Measurements from ENCODE around the gene COL4A1.
A peak's percentile ranks its signal among the peaks of the same experiment; 100 is the strongest.

COL4A1 gene

DNA sequence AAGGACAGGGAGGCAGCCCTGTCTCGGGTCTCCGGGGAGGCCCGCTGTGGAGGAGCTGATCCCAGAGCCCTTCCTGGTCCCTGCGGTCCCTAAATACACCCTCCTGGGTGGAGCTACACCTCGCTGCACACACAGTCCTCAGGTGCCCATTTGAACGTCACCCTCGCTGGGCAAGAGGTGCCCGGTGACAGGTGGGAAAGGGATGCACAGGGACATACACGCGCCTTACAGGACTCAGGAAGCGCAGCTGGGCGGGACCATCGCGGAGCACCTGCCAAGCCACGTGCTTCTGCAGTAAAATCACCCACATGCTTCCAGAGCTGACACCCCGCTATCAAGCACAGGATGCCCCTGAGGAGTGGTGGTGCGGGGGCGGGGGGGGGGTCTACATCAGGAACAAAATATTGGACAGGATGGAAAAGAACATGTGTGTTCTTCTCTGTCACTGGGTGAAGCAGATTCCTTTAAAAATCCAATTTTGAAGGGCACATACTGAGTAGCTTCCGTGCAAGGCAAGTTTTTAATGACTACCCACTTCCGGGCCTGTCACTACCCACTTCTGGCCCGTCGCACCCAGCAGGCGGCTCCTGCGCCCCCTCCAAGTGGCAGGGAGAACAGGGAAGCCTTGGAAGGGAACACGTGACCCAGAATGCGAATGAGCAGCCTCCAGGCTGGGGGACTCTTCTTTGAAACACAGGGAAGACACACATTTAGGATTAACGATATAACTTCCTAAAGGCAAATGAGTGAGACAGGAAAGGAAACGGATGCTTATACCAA, 78.9 kb downstream of the COL4A1 start:
- Histone ChIP-seq H3K79me2 (ENCODE audit: control insufficient read depth, insufficient read depth, low read length, unreplicated experiment) (peaks cover 24% of the 10 kb centered on the region), H3K27me3 (ENCODE audit: insufficient read depth, low read length) (no peaks in the 10 kb centered on the region), H3K4me3 (ENCODE audit: low read depth, low read length) (no peak overlapping the region), H2AFZ (ENCODE audit: low read length, unreplicated experiment) (no peak overlapping the region), H3K36me3 (ENCODE audit: insufficient read depth, low read length) (no peaks in the 10 kb centered on the region), H3K27ac (ENCODE audit: low read depth, low read length) (no peak overlapping the region), H3K4me1 (ENCODE audit: control insufficient read depth, insufficient read depth, low read length, unreplicated experiment) (peaks cover 22% of the 10 kb centered on the region)

DNA sequence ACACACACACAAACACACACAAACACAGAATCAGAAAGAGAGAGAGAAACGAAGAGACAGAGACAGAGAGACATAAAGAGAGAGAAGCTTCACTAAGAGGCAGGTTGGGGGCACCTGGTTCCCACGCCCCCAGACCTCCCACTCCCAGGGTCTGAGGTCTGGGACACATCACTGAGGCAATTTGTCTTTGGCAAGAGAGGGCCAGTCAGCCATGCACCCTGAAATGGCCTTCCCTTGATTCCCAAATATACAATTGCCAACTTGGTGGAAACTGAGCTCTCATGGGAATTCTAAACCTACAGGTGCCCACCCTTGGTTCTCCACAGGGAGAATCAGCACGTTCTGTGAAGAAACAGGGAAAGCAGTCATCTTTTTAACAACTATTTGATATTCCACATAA, 79.5 kb downstream of the COL4A1 start:
- Histone ChIP-seq H2AFZ (ENCODE audit: low read length, unreplicated experiment) (no peak overlapping the region), H3K27ac (ENCODE audit: low read depth, low read length) (no peak overlapping the region), H3K27me3 (ENCODE audit: insufficient read depth, low read length) (no peaks in the 10 kb centered on the region), H3K36me3 (ENCODE audit: insufficient read depth, low read length) (no peaks in the 10 kb centered on the region), H3K4me3 (ENCODE audit: low read depth, low read length) (no peak overlapping the region), H3K79me2 (ENCODE audit: control insufficient read depth, insufficient read depth, low read length, unreplicated experiment) (peaks cover 20% of the 10 kb centered on the region), H3K4me1 (ENCODE audit: control insufficient read depth, insufficient read depth, low read length, unreplicated experiment) (peaks cover 17% of the 10 kb centered on the region)

DNA sequence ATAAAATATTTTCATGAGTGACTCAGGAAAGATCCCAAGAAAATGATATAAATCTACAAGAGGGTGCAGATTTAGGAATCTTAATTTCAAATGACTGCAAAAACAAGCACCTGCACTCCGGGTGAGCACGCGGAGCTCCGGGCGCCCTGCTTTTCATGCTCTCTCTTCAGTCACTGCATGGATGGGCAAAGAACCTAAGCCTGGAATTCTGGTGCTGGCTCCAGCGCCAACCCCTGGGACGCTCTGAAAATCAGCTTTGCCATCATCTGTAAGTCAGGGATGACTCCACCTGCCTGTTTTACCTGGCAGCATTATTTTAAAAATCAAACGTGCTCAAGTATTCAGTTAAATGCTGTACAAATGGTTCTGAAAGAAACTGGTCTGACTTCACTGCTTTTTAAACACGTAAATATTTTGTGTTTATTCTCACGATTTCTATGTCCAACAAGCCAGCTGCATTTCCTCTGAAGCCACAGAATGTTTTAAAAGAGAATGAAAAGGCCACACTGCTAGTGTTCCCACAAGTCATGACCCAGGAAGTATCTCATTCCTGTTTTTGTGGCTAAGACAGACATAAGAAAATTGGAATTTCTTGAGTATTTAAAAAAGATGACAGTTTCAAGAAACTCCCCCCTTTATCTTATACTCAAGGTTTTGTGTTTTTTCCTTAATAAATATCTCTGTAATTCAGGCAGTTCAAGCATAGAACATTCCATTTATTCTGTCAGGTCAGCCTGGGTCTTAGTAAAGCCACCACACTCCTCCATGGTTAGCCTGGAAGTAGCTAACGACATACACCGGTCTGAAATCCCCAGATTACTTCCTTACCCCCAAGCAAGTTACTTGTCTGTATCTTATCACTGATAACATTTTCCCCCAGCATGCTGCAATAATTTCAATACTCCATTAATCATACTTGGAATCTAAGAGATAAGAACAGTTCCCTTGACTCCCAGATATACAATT, 81.1 kb downstream of the COL4A1 start:
- no peak overlapping the region for H2AFZ ChIP-seq (ENCODE audit: low read length, unreplicated experiment)
- H3K27me3 ChIP-seq (ENCODE audit: insufficient read depth, low read length): no peaks in the 10 kb centered on the region
- peaks cover 6% of the 10 kb centered on the region for H3K79me2 ChIP-seq (ENCODE audit: control insufficient read depth, insufficient read depth, low read length, unreplicated experiment)
- peak overlapping the region; percentile 46 for H3K27ac ChIP-seq (ENCODE audit: low read depth, low read length)
- H3K4me3 ChIP-seq (ENCODE audit: low read depth, low read length): no peak overlapping the region
- H3K36me3 ChIP-seq (ENCODE audit: insufficient read depth, low read length): no peaks in the 10 kb centered on the region
- H3K4me1 ChIP-seq (ENCODE audit: control insufficient read depth, insufficient read depth, low read length, unreplicated experiment): peaks cover 12% of the 10 kb centered on the region

DNA sequence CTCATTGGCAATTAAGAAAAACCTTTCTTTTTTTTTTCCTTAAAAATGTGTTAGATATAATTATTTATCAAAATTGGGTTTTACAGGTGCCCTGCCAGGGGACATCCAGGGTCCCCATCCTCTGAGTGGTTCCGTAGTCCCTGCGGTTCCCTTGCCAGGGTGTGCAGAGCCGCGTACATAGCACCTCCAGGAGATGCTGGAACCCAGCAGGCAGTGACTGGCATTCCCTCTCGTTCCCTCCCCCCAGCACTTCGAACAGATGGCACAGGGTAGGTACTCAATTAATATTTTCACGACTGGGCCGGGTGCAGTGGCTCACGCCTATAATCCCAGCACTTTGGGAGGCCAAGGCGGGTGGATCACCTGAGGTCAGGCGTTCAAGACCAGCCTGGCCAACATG, 82.0 kb downstream of the COL4A1 start:
- Histone ChIP-seq H3K79me2 (ENCODE audit: control insufficient read depth, insufficient read depth, low read length, unreplicated experiment) (peaks cover 6% of the 10 kb centered on the region), H3K27ac (ENCODE audit: low read depth, low read length) (no peak overlapping the region), H3K36me3 (ENCODE audit: insufficient read depth, low read length) (no peaks in the 10 kb centered on the region), H3K4me1 (ENCODE audit: control insufficient read depth, insufficient read depth, low read length, unreplicated experiment) (peaks cover 12% of the 10 kb centered on the region), H2AFZ (ENCODE audit: low read length, unreplicated experiment) (no peak overlapping the region), H3K4me3 (ENCODE audit: low read depth, low read length) (no peak overlapping the region), H3K27me3 (ENCODE audit: insufficient read depth, low read length) (no peaks in the 10 kb centered on the region)

DNA sequence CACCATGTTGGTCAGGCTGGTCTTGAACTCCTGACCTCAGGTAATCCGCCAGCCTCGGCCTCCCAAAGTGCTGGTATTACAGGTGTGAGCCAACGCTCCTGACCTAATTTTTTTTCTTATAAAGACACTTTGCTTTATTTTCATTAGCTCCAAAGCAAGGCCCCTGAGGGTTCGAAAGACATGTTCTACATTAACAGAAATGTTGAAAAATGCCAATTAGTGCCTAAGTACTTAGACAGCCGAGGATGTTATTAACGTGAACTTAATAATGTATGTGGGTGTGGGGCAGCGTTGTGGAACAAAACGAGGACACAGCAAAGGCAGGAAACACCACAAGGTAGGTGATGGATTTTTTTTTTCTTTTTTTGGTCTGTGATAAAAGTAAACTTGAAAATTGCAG, 82.4 kb downstream of the COL4A1 start:
- H3K27me3 ChIP-seq (ENCODE audit: insufficient read depth, low read length): no peaks in the 10 kb centered on the region
- H3K27ac ChIP-seq (ENCODE audit: low read depth, low read length): no peak overlapping the region
- peaks cover 12% of the 10 kb centered on the region for H3K4me1 ChIP-seq (ENCODE audit: control insufficient read depth, insufficient read depth, low read length, unreplicated experiment)
- H2AFZ ChIP-seq (ENCODE audit: low read length, unreplicated experiment): no peak overlapping the region
- H3K4me3 ChIP-seq (ENCODE audit: low read depth, low read length): no peak overlapping the region
- no peaks in the 10 kb centered on the region for H3K36me3 ChIP-seq (ENCODE audit: insufficient read depth, low read length)
- peaks cover 6% of the 10 kb centered on the region for H3K79me2 ChIP-seq (ENCODE audit: control insufficient read depth, insufficient read depth, low read length, unreplicated experiment)

DNA sequence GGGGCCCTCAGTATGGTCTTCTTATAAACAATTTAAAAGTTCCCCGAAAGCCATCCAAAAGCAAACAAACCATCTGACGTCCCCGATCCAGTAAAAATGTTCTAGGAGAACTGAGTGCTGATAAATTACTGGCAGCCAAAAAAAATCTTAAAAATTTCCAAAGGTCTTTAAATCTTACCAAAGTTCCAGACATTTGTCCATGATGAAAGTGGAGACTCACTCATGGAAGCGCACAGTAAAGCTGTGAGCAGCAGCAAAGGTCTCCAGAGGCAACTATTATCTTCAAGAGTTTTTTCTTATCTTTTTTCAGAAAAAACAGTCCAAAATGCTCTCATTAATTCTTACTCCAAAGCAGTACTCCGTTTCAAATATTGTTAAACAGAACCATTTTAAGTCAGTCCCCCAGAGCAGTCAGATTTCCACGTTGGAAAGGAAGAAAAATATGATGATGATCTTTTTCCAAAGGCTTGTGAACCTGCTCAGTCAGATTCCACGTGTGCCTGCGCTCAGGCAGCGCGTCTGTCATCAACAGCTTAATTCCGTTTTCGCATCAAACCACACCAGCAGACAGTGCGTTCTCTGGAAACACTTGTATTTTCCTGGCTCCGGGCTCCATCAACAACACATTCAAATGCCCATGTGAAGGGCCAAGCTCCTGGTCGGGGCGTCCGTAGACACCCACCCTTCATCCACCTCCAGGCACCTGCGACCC, 85.4 kb downstream of the COL4A1 start:
- no peak overlapping the region for H3K4me3 ChIP-seq (ENCODE audit: low read depth, low read length)
- no peaks in the 10 kb centered on the region for H3K27me3 ChIP-seq (ENCODE audit: insufficient read depth, low read length)
- H3K27ac ChIP-seq (ENCODE audit: low read depth, low read length): peak overlapping the region; percentile 33; the same call in 1 of the 2 replicates
- H3K4me1 ChIP-seq (ENCODE audit: control insufficient read depth, insufficient read depth, low read length, unreplicated experiment): peaks cover 22% of the 10 kb centered on the region
- H2AFZ ChIP-seq (ENCODE audit: low read length, unreplicated experiment): peak overlapping the region; percentile 68
- H3K36me3 ChIP-seq (ENCODE audit: insufficient read depth, low read length): no peaks in the 10 kb centered on the region
- H3K79me2 ChIP-seq (ENCODE audit: control insufficient read depth, insufficient read depth, low read length, unreplicated experiment): peaks cover 13% of the 10 kb centered on the region

DNA sequence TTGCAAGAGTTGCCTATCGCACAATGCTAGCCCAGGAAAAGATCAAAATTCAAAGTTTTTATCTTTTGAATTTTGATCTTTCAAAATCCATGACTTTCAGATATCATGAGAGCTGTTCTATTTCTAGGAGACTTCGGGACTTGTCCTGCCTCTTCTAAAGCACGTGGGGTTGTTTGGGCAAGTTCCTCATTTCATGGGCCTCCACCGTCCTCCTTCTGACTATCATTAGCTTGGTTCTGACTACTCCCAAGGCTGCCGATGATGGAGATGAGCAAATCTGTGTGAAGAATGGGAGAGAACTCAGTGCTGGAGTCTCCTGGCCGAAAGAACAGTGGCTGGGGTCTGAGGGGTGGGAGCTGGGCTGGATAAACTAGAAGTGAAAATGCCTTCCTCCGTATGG, 86.5 kb downstream of the COL4A1 start:
- peak overlapping the region; percentile 19; the same call in 1 of the 2 replicates for H3K27ac ChIP-seq (ENCODE audit: low read depth, low read length)
- peaks cover 25% of the 10 kb centered on the region for H3K4me1 ChIP-seq (ENCODE audit: control insufficient read depth, insufficient read depth, low read length, unreplicated experiment)

DNA sequence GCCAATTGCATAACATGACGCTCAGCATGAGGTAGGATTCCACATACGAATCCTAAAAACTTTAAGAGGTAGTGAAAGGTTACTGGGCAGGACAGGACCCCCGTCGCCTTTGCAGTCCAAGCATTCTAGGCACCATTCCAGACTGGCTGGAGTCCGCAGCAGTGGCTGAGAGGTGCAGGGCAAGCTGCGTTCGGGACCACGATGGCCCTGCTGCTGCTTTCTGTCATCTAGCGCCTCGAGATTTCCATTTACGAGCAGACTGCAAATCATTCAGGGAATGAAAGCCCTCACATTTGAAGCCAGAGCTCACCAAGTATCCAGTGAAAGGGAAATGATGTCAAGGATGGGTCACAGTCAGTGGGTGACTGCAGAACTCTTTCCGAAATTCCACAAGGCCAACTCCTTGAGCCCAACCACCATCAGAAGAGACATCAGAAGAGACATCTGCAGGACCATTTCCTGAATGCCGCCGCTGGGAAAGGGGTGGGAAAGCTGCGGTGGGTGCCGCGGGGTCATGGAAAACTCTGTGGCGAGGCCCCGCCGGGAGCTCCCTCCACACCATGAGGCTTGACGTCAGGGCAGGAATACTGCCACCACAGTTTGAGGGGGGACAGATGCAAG, 88.3 kb downstream of the COL4A1 start:
- Histone ChIP-seq H3K27ac (ENCODE audit: low read depth, low read length) (no peak overlapping the region), H3K36me3 (ENCODE audit: insufficient read depth, low read length) (no peaks in the 10 kb centered on the region), H3K4me1 (ENCODE audit: control insufficient read depth, insufficient read depth, low read length, unreplicated experiment) (peaks cover 25% of the 10 kb centered on the region), H3K79me2 (ENCODE audit: control insufficient read depth, insufficient read depth, low read length, unreplicated experiment) (peaks cover 25% of the 10 kb centered on the region), H3K27me3 (ENCODE audit: insufficient read depth, low read length) (no peaks in the 10 kb centered on the region), H3K4me3 (ENCODE audit: low read depth, low read length) (no peak overlapping the region), H2AFZ (ENCODE audit: low read length, unreplicated experiment) (no peak overlapping the region)

More for the DNA sequence above, 86.5 kb downstream of the COL4A1 start:
- Histone ChIP-seq H3K27me3 (ENCODE audit: insufficient read depth, low read length) (no peaks in the 10 kb centered on the region), H2AFZ (ENCODE audit: low read length, unreplicated experiment) (no peak overlapping the region), H3K36me3 (ENCODE audit: insufficient read depth, low read length) (no peaks in the 10 kb centered on the region), H3K79me2 (ENCODE audit: control insufficient read depth, insufficient read depth, low read length, unreplicated experiment) (peaks cover 18% of the 10 kb centered on the region), H3K4me3 (ENCODE audit: low read depth, low read length) (no peak overlapping the region)

DNA sequence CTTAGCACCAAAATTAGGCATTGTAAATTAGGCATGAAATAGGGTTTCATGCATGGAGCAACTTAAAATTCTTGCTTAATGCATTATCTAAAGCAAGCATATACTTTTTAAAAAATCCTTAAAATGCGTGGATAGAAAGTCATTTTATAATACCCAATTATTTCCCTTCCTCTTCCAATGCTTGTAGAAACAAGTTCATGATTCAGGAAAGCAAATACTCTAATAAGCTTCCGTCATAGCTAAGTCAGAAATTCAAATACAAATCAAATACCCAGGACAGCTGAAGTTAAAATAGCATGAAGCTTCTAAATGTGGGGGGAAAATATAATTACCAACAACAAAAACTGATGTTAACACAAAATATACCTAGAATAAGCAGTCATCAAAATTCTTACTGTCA, 89.1 kb downstream of the COL4A1 start:
- peaks cover 25% of the 10 kb centered on the region for H3K79me2 ChIP-seq (ENCODE audit: control insufficient read depth, insufficient read depth, low read length, unreplicated experiment)

DNA sequence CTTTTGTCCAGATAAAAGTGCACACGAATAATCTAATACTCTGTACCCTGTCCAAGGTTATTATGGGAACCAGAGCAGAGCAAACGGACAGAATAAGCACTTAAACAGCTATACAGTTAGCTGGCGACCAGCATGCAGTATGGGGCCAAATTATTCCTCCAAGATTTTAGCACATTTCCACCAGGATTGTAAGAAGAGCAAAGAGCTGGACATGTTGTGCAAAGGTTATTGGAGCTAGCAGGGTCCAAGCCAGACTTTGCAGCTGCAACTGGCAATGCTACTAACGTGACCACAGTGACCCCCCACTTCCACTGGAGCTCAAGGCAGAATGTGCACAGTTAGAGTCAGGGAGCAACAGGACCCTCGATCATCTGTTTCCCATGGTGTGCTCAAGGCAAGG, 89.9 kb downstream of the COL4A1 start:
- peaks cover 25% of the 10 kb centered on the region for H3K4me1 ChIP-seq (ENCODE audit: control insufficient read depth, insufficient read depth, low read length, unreplicated experiment)
- no peaks in the 10 kb centered on the region for H3K27me3 ChIP-seq (ENCODE audit: insufficient read depth, low read length)
- H3K36me3 ChIP-seq (ENCODE audit: insufficient read depth, low read length): no peaks in the 10 kb centered on the region; the same call in 1 of the 2 replicates
- H3K4me3 ChIP-seq (ENCODE audit: low read depth, low read length): peak overlapping the region; percentile 35; the same call in 1 of the 2 replicates
- H3K27ac ChIP-seq (ENCODE audit: low read depth, low read length): peak overlapping the region; percentile 70
- no peak overlapping the region for H2AFZ ChIP-seq (ENCODE audit: low read length, unreplicated experiment)
- H3K79me2 ChIP-seq (ENCODE audit: control insufficient read depth, insufficient read depth, low read length, unreplicated experiment): peaks cover 25% of the 10 kb centered on the region

More for the DNA sequence above, 89.1 kb downstream of the COL4A1 start:
- Histone ChIP-seq H2AFZ (ENCODE audit: low read length, unreplicated experiment) (no peak overlapping the region), H3K27ac (ENCODE audit: low read depth, low read length) (peak overlapping the region; percentile 70; the same call in 1 of the 2 replicates), H3K4me3 (ENCODE audit: low read depth, low read length) (no peak overlapping the region), H3K27me3 (ENCODE audit: insufficient read depth, low read length) (no peaks in the 10 kb centered on the region), H3K4me1 (ENCODE audit: control insufficient read depth, insufficient read depth, low read length, unreplicated experiment) (peaks cover 25% of the 10 kb centered on the region), H3K36me3 (ENCODE audit: insufficient read depth, low read length) (no peaks in the 10 kb centered on the region; the same call in 1 of the 2 replicates)

Data from ACC112 (cell line).